Measurements from ENCODE around the gene GAREM2. TPM values are rescaled to one million over a fixed set of nuclear protein-coding genes. Genes with fewer than 3 reads are reported as not detected.

GAREM2 gene
- total and polyA plus RNA-seq, 12 donors, result 0.55 to 2.3 (median 1.1) TPM

DNA sequence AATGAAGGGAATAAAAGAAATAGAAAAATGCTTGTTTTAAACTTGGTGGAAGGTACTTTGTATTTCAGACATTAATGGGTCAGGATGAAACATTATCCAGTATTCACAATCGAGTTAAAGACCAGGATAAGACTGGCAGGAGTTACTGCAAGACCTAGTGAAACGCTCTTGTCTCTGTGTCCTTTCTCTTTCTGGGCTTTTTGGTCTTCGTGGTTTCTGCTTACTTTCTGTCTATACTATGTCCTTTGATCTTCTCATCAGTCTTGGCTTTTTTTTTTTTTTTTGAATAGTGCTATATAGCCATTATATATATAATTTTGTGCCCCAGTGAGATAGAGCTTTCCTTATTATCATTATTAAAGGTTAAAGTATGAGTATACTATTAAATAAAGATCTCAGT lies 42.1 kb upstream of the GAREM2 start:
- no peak for ATAC-seq

DNA sequence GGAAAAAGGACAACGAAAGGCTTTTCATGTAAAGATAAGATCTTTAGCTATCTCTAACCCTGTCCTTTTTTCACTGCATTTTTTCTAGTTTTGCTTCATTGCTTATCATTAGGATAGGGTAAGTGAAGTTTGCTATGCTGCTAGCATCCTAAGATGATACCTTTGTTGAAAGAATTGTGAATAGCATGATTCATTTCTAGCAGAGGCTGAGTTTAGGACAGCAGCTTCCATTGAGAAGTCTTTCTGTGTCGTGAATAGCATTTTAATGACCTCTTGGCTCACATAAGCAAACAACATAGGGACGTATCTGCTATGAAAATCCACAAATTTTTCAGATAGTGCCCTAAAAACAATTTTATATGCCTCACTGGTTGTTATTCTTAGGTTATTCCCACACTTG lies 36.4 kb upstream of the GAREM2 start:
- intact Hi-C loops (cut with DNase I), result loop anchor here in 1 of 10 donors (10.0 kb wide), 1 partner anchor 282 kb away; no protein-coding TSS in a partner anchor
- peaks cover 0 to 58% (median 11%) of the 10 kb centered on the region in 9 donors for H3K36me3 ChIP-seq
- H3K4me1 ChIP-seq, result peaks cover 0 to 22% (median 6%) of the 10 kb centered on the region in 9 donors
- WGBS, 2 donors, result 65 to 70% methylated on average over 3 of the region's 3 CpGs
- DNase-seq (no peak), ATAC-seq (no peak)
- TF ChIP-seq, protein P1, sequence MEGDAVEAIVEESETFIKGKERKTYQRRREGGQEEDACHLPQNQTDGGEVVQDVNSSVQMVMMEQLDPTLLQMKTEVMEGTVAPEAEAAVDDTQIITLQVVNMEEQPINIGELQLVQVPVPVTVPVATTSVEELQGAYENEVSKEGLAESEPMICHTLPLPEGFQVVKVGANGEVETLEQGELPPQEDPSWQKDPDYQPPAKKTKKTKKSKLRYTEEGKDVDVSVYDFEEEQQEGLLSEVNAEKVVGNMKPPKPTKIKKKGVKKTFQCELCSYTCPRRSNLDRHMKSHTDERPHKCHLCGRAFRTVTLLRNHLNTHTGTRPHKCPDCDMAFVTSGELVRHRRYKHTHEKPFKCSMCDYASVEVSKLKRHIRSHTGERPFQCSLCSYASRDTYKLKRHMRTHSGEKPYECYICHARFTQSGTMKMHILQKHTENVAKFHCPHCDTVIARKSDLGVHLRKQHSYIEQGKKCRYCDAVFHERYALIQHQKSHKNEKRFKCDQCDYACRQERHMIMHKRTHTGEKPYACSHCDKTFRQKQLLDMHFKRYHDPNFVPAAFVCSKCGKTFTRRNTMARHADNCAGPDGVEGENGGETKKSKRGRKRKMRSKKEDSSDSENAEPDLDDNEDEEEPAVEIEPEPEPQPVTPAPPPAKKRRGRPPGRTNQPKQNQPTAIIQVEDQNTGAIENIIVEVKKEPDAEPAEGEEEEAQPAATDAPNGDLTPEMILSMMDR (IDR thresholded peaks at IDR 0.05), result no peak
- H3K9me3 ChIP-seq, result no peaks in the 10 kb centered on the region
- no peak overlapping the region for H3K4me3 ChIP-seq
- no peak overlapping the region for H3K27ac ChIP-seq
- no peaks in the 10 kb centered on the region for H3K27me3 ChIP-seq

More for the DNA sequence above, 42.1 kb upstream of the GAREM2 start:
- Histone ChIP-seq H3K4me1 (peaks cover 0 to 22% (median 10%) of the 10 kb centered on the region in 9 donors), H3K27ac (no peak overlapping the region), H3K27me3 (no peaks in the 10 kb centered on the region), H3K4me3 (no peak overlapping the region), H3K9me3 (no peaks in the 10 kb centered on the region), H3K36me3 (peaks cover 0 to 87% (median 6%) of the 10 kb centered on the region in 9 donors)
- TF ChIP-seq, protein P1 (IDR thresholded peaks at IDR 0.05), result no peak
- 92 to 95% methylated on average over 3 of the region's 3 CpGs for WGBS, 2 donors
- intact Hi-C loops (cut with DNase I), result loop anchor here in 1 of 10 donors (5.0 to 10.0 kb wide), 2 partner anchors 38 to 276 kb away; no protein-coding TSS in a partner anchor
- DNase-seq, result no peak

DNA sequence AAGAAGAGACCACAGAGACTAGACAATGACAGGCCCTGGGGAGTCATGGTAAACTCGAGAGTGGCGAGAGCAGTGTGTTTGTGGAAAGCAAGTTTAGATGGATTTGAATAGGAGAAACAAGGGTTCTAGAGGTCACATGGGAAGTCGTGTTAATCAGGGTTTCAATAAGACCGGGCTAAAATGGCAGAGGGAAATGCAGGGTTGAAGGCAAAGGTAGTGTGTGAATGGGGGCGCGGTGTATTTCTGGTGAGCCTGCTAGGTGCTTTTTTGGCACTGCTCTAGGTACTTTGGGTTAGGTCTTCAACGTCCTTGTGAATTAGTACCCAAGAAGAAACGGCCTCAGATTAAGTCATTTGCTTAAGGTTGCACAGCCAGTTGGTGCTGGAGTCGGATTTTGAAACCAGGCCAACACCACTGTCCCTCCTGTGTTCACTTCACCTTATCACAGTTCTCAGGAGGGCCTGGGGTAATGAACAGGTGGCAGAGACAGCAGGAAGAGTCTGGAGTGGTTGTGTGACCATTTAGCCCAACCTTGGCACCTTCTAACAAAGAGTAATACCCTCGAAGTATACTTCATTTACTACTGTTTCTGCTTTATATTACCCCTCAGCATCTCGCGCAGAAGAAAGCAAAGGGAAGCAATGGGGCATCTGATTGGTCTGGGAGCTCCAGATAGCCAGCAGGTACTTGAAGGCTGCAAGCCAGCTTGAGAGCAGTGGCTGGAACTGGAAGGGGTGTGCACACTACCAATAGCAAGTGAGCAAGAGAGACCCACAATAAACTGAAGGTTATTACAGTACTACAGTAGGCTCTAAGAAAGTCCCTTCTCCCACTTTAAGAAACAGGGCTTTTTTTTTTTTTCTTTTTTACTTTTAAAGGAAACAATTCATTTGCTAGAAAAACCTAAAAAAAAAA lies 33.4 kb upstream of the GAREM2 start:
- TF ChIP-seq, protein P1 (IDR thresholded peaks at IDR 0.05), result no peak

DNA sequence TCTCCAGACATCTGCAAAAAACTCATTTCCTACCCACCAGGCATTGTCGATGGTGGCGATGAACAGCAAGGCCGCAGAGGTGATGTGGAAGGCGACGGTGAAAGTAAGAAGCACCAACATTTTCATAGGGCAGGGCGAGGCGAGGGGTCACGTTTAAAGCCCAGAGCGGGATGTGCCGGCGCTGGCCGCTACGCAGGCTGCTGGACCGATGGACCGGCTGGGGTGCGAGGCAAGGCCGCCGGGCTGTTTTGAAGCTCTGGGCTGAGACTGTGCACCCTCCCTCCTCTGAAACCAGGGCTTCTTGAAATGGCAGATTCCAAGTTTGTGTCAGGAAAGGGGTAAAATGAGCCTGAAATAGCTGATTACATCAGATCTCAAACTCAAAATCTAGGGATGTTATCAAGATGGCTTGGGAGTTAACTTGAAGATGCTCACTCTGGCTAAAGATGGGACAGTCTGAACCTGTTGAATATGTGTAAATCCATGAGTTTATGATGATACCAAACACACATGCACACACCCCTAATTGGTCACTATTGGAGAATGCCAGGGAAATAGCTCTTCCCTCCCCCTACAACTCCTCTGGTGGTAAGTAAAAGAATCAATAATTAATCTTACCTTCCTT lies 31.6 kb upstream of the GAREM2 start:
- H3K36me3 ChIP-seq, result peaks cover 0 to 10% (median 0%) of the 10 kb centered on the region in 9 donors
- ATAC-seq (no peak), DNase-seq (no peak)
- TF ChIP-seq, protein P1 (IDR thresholded peaks at IDR 0.05), result no peak
- no peak overlapping the region for H3K27ac ChIP-seq
- H3K4me1 ChIP-seq, result peaks cover 0 to 9% (median 0%) of the 10 kb centered on the region in 9 donors
- no peaks in the 10 kb centered on the region for H3K27me3 ChIP-seq
- intact Hi-C loops (cut with DNase I), result loop anchor here in 7 of 10 donors (5.0 to 10.0 kb wide), 10 partner anchors 44 to 289 kb away; no protein-coding TSS in a partner anchor
- no peak overlapping the region for H3K4me3 ChIP-seq
- 92% methylated on average over 18 of the region's 18 CpGs for WGBS, 2 donors
- H3K9me3 ChIP-seq, result no peaks in the 10 kb centered on the region

More for the DNA sequence above, 33.4 kb upstream of the GAREM2 start:
- Histone ChIP-seq H3K9me3 (no peaks in the 10 kb centered on the region), H3K27ac (no peak overlapping the region), H3K4me3 (no peak overlapping the region), H3K36me3 (peaks cover 0 to 28% (median 5%) of the 10 kb centered on the region in 9 donors), H3K4me1 (peaks cover 0 to 14% (median 4%) of the 10 kb centered on the region in 9 donors), H3K27me3 (no peaks in the 10 kb centered on the region)
- ATAC-seq, result no peak
- WGBS, 2 donors, result 73 to 75% methylated on average over 12 of the region's 12 CpGs
- intact Hi-C loops (cut with DNase I), result loop anchor here in 8 of 10 donors (5.0 to 10.0 kb wide), 10 partner anchors 42 to 287 kb away; no protein-coding TSS in a partner anchor
- DNase-seq, result no peak

Measured in heart right ventricle (tissue), 16 donors.